Measurements from ENCODE around the gene TTYH3. TPM values are rescaled to one million over a fixed set of nuclear protein-coding genes. Genes with fewer than 3 reads are reported as not detected.

The TTYH3 gene
- total RNA-seq, 1 donor from 2014 or later = 296 TPM

GRCh38 chr7:2594599-2594998 lies 37.2 kb upstream of the TTYH3 start:
- no peak for DNase-seq (ENCODE audit: low spot score in 2 of 2, unreplicated experiment in 2 of 2)
- TF ChIP-seq CTCF (IDR thresholded peaks at IDR 0.05; ENCODE audit: unreplicated experiment) = no peak
- Mint-ChIP-seq H3K4me3 (no peak overlapping the region), H3K9me3 (no peaks in the 10 kb centered on the region), H3K27ac (no peak overlapping the region), H3K4me1 (no peaks in the 10 kb centered on the region), H3K36me3 (peaks cover 35% of the 10 kb centered on the region), H3K27me3 (ENCODE audit: low read depth) (no peaks in the 10 kb centered on the region)

GRCh38 chr7:2595258-2595860 lies 36.4 kb upstream of the TTYH3 start:
- H3K27me3 Mint-ChIP-seq (ENCODE audit: low read depth) = no peaks in the 10 kb centered on the region
- no peak overlapping the region for H3K4me3 Mint-ChIP-seq
- no peaks in the 10 kb centered on the region for H3K9me3 Mint-ChIP-seq
- no peak for TF ChIP-seq CTCF (IDR thresholded peaks at IDR 0.05; ENCODE audit: unreplicated experiment)
- H3K27ac Mint-ChIP-seq = no peak overlapping the region
- peaks cover 32% of the 10 kb centered on the region for H3K36me3 Mint-ChIP-seq
- no peaks in the 10 kb centered on the region for H3K4me1 Mint-ChIP-seq
- no peak for DNase-seq (ENCODE audit: low spot score in 2 of 2, unreplicated experiment in 2 of 2)

GRCh38 chr7:2596464-2597272 lies 35.1 kb upstream of the TTYH3 start:
- no peaks in the 10 kb centered on the region for H3K27me3 Mint-ChIP-seq (ENCODE audit: low read depth)
- H3K27ac Mint-ChIP-seq = no peak overlapping the region
- H3K4me3 Mint-ChIP-seq = no peak overlapping the region
- H3K36me3 Mint-ChIP-seq = peaks cover 29% of the 10 kb centered on the region
- no peaks in the 10 kb centered on the region for H3K9me3 Mint-ChIP-seq
- DNase-seq (ENCODE audit: low spot score in 2 of 2, unreplicated experiment in 2 of 2) = no peak
- H3K4me1 Mint-ChIP-seq = no peaks in the 10 kb centered on the region
- TF ChIP-seq CTCF (IDR thresholded peaks at IDR 0.05; ENCODE audit: unreplicated experiment) = no peak

GRCh38 chr7:2597273-2597640 lies 34.5 kb upstream of the TTYH3 start:
- H3K4me1 Mint-ChIP-seq = no peaks in the 10 kb centered on the region
- H3K36me3 Mint-ChIP-seq = peaks cover 30% of the 10 kb centered on the region
- H3K9me3 Mint-ChIP-seq = no peaks in the 10 kb centered on the region
- H3K27ac Mint-ChIP-seq = no peak overlapping the region
- H3K27me3 Mint-ChIP-seq (ENCODE audit: low read depth) = no peaks in the 10 kb centered on the region
- DNase-seq (ENCODE audit: low spot score in 2 of 2, unreplicated experiment in 2 of 2) = no peak
- no peak overlapping the region for H3K4me3 Mint-ChIP-seq
- no peak for TF ChIP-seq CTCF (IDR thresholded peaks at IDR 0.05; ENCODE audit: unreplicated experiment)

- Mint-ChIP-seq H3K9me3 (no peaks in the 10 kb centered on the region), H3K27me3 (ENCODE audit: low read depth) (no peaks in the 10 kb centered on the region), H3K36me3 (peaks cover 25% of the 10 kb centered on the region), H3K4me1 (no peaks in the 10 kb centered on the region), H3K4me3 (no peak overlapping the region), H3K27ac (no peak overlapping the region)
- no peak for DNase-seq (ENCODE audit: low spot score in 2 of 2, unreplicated experiment in 2 of 2)
- TF ChIP-seq CTCF (IDR thresholded peaks at IDR 0.05; ENCODE audit: unreplicated experiment) = no peak
Measured at GRCh38 chr7:2598154-2598823, 33.5 kb upstream of the TTYH3 start.

Measured in mesothelial cell of epicardium (in vitro differentiated cells).